Liver (tissue), 3 donors: ENCODE measurements around the gene SWAP70.

ENCODE experiments used
- EGR1 ChIP-seq, 2 donors: IDR thresholded peaks; 2 replicates each; pipeline ENCODE4 v1.6.1; 2016 to 2018; ENCODE audit warnings: antibody characterized with exemption in 2 of 2, low read depth in 2 of 2
- FOXA1 ChIP-seq: IDR thresholded peaks from 2 replicates; pipeline ENCODE4 v1.6.1; 2016; ENCODE audit warnings: antibody characterized with exemption
- GABPA ChIP-seq, 2 donors: IDR thresholded peaks in 1 of 2; conservative IDR thresholded peaks in 1 of 2; 2 replicates each; pipeline ENCODE4 v1.6.1; 2016; ENCODE audit warnings: antibody characterized with exemption in 2 of 2, mild to moderate bottlenecking in 1 of 2, moderate library complexity in 1 of 2
- JUND ChIP-seq, 2 donors: IDR thresholded peaks; 2 replicates each; pipeline ENCODE4 v1.6.1; 2016; ENCODE audit warnings: antibody characterized with exemption in 2 of 2
- RXRA ChIP-seq, 2 donors: IDR thresholded peaks; 2 replicates each; pipeline ENCODE4 v1.6.1; 2017 to 2018; ENCODE audit warnings: antibody characterized with exemption in 2 of 2, mild to moderate bottlenecking in 1 of 2
- YY1 ChIP-seq: IDR thresholded peaks from 2 replicates; pipeline ENCODE4 v1.6.1; 2016; ENCODE audit warnings: antibody characterized with exemption, mild to moderate bottlenecking
- TF ChIP-seq, protein P1 (sequence below): IDR thresholded peaks from 2 replicates; pipeline ENCODE4 v1.6.1; 2016; ENCODE audit warnings: antibody characterized with exemption
- TF ChIP-seq, protein P2 (sequence below): fragments of 150-350 bp; IDR thresholded peaks from 2 replicates; pipeline ENCODE4 v1.5.1; 2017; ENCODE audit warnings: improper control_type of control experiment, low read depth, low read length; ENCODE audit not compliant: missing input control
- TF ChIP-seq, protein P3 (sequence below): IDR thresholded peaks from 2 replicates; pipeline ENCODE4 v1.6.1; 2016; ENCODE audit warnings: antibody characterized with exemption, mild to moderate bottlenecking
- TF ChIP-seq, protein P4 (sequence below): IDR thresholded peaks from 2 replicates; pipeline ENCODE4 v1.6.1; 2016; ENCODE audit warnings: antibody characterized with exemption
- donor health status: healthy.
- donor health status: healthy.

DNA sequence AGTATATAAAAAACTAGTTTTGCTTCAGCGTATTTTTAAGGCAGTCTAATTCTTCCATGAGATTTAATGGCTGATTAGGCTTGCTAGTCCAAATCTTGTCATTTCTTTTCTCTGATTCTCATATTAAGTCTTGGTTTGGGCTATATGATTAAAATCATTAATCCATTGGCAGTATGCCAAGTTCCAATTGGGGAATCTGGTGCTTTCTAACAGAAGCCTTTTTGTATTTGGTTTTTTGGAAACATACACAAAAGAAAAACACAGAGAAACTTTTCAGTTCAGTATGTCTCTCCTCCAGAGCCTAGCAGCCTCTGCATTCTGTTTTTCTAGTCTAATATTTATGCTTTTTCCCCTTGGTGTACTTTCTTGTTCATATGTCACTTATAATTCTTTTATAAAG is 37.9 kb downstream of the SWAP70 start:
- TF ChIP-seq, protein P1, sequence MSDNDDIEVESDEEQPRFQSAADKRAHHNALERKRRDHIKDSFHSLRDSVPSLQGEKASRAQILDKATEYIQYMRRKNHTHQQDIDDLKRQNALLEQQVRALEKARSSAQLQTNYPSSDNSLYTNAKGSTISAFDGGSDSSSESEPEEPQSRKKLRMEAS = no peak
- TF ChIP-seq, protein P2, sequence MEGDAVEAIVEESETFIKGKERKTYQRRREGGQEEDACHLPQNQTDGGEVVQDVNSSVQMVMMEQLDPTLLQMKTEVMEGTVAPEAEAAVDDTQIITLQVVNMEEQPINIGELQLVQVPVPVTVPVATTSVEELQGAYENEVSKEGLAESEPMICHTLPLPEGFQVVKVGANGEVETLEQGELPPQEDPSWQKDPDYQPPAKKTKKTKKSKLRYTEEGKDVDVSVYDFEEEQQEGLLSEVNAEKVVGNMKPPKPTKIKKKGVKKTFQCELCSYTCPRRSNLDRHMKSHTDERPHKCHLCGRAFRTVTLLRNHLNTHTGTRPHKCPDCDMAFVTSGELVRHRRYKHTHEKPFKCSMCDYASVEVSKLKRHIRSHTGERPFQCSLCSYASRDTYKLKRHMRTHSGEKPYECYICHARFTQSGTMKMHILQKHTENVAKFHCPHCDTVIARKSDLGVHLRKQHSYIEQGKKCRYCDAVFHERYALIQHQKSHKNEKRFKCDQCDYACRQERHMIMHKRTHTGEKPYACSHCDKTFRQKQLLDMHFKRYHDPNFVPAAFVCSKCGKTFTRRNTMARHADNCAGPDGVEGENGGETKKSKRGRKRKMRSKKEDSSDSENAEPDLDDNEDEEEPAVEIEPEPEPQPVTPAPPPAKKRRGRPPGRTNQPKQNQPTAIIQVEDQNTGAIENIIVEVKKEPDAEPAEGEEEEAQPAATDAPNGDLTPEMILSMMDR = no peak
- TF ChIP-seq JUND (IDR thresholded peaks at IDR 0.05) = no peak
- TF ChIP-seq YY1 = no peak
- TF ChIP-seq FOXA1 = no peak
- TF ChIP-seq GABPA (IDR thresholded peaks at IDR 0.05 in 1 of 2, conservative IDR thresholded peaks at IDR 0.05 in 1 of 2) = no peak
- TF ChIP-seq, protein P3, sequence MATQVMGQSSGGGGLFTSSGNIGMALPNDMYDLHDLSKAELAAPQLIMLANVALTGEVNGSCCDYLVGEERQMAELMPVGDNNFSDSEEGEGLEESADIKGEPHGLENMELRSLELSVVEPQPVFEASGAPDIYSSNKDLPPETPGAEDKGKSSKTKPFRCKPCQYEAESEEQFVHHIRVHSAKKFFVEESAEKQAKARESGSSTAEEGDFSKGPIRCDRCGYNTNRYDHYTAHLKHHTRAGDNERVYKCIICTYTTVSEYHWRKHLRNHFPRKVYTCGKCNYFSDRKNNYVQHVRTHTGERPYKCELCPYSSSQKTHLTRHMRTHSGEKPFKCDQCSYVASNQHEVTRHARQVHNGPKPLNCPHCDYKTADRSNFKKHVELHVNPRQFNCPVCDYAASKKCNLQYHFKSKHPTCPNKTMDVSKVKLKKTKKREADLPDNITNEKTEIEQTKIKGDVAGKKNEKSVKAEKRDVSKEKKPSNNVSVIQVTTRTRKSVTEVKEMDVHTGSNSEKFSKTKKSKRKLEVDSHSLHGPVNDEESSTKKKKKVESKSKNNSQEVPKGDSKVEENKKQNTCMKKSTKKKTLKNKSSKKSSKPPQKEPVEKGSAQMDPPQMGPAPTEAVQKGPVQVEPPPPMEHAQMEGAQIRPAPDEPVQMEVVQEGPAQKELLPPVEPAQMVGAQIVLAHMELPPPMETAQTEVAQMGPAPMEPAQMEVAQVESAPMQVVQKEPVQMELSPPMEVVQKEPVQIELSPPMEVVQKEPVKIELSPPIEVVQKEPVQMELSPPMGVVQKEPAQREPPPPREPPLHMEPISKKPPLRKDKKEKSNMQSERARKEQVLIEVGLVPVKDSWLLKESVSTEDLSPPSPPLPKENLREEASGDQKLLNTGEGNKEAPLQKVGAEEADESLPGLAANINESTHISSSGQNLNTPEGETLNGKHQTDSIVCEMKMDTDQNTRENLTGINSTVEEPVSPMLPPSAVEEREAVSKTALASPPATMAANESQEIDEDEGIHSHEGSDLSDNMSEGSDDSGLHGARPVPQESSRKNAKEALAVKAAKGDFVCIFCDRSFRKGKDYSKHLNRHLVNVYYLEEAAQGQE = no peak
- TF ChIP-seq EGR1 (IDR thresholded peaks at IDR 0.05; ENCODE audit: low read depth in 2 of 2) = no peak
- TF ChIP-seq, protein P4, sequence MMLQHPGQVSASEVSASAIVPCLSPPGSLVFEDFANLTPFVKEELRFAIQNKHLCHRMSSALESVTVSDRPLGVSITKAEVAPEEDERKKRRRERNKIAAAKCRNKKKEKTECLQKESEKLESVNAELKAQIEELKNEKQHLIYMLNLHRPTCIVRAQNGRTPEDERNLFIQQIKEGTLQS = no peak
- TF ChIP-seq RXRA (IDR thresholded peaks at IDR 0.05) = no peak
